ENCODE measurements around the gene MTNR1A. TPM values are rescaled to one million over a fixed set of nuclear protein-coding genes. Genes with fewer than 3 reads are reported as not detected.

MTNR1A gene
- total RNA-seq, 2 donors from 2014 or later: 0.62 to 1.6 TPM

GRCh38 chr4:186557061-186557460 is 1.7 kb upstream of the MTNR1A start:
- Mint-ChIP-seq H3K4me1 (peaks cover 6% of the 10 kb centered on the region), H3K36me3 (ENCODE audit: low read depth) (no peaks in the 10 kb centered on the region), H3K9me3 (no peaks in the 10 kb centered on the region), H3K27me3 (ENCODE audit: insufficient read depth) (peaks cover 2% of the 10 kb centered on the region), H3K4me3 (no peak overlapping the region), H3K27ac (no peak overlapping the region)
- Histone ChIP-seq H3K4me1 (ENCODE audit: control insufficient read depth, insufficient read depth, low read length) (no peaks in the 10 kb centered on the region), H3K27ac (ENCODE audit: low read depth, low read length) (no peak overlapping the region), H3K27me3 (ENCODE audit: control insufficient read depth, insufficient read depth, low read length, poor library complexity, severe bottlenecking) (no peaks in the 10 kb centered on the region), H3K4me3 (ENCODE audit: low read length) (no peak overlapping the region), H3K36me3 (ENCODE audit: control insufficient read depth, insufficient read depth, low read length) (no peaks in the 10 kb centered on the region), H3K9me3 (ENCODE audit: control insufficient read depth, low read length) (peaks cover 5% of the 10 kb centered on the region), H3K9ac (ENCODE audit: extremely low read depth, low read length, poor library complexity, severe bottlenecking) (no peak overlapping the region)
- no peak for TF ChIP-seq CTCF (conservative IDR thresholded peaks at IDR 0.05)
- peak; percentile 24 for DNase-seq
- 87 to 88% methylated on average over 5 to 7 of the region's 7 CpGs for WGBS, 2 experiments (ENCODE audit: insufficient coverage in 1 of 2, insufficient read length in 1 of 2)

- Histone ChIP-seq H3K27me3 (ENCODE audit: control insufficient read depth, insufficient read depth, low read length, poor library complexity, severe bottlenecking) (no peaks in the 10 kb centered on the region), H3K4me3 (ENCODE audit: low read length) (peak overlapping the region; percentile 84), H3K36me3 (ENCODE audit: control insufficient read depth, insufficient read depth, low read length) (no peaks in the 10 kb centered on the region), H3K9ac (ENCODE audit: extremely low read depth, low read length, poor library complexity, severe bottlenecking) (peak overlapping the region; percentile 23), H3K4me1 (ENCODE audit: control insufficient read depth, insufficient read depth, low read length) (no peaks in the 10 kb centered on the region), H3K9me3 (ENCODE audit: control insufficient read depth, low read length) (no peaks in the 10 kb centered on the region), H3K27ac (ENCODE audit: low read depth, low read length) (no peak overlapping the region)
- Mint-ChIP-seq H3K9me3 (no peaks in the 10 kb centered on the region), H3K4me1 (peaks cover 6% of the 10 kb centered on the region), H3K27me3 (ENCODE audit: insufficient read depth) (peaks cover 4% of the 10 kb centered on the region), H3K4me3 (peak overlapping the region; percentile 62), H3K27ac (peak overlapping the region; percentile 31), H3K36me3 (ENCODE audit: low read depth) (no peaks in the 10 kb centered on the region)
- WGBS, 2 experiments (ENCODE audit: insufficient coverage in 1 of 2, insufficient read length in 1 of 2): 25 to 33% methylated on average over 11 to 12 of the region's 12 CpGs
- DNase-seq: peak; percentile 85
- peak; percentile 73 for TF ChIP-seq CTCF (conservative IDR thresholded peaks at IDR 0.05)
Measured at GRCh38 chr4:186554539-186554913, 841 bp downstream of the MTNR1A start.

GRCh38 chr4:186553717-186554116 is 1.6 kb downstream of the MTNR1A start:
- Mint-ChIP-seq H3K27me3 (ENCODE audit: insufficient read depth) (peaks cover 4% of the 10 kb centered on the region), H3K4me1 (peaks cover 6% of the 10 kb centered on the region), H3K9me3 (no peaks in the 10 kb centered on the region), H3K27ac (no peak overlapping the region), H3K36me3 (ENCODE audit: low read depth) (no peaks in the 10 kb centered on the region), H3K4me3 (peak overlapping the region; percentile 62)
- H3K27me3 ChIP-seq (ENCODE audit: control insufficient read depth, insufficient read depth, low read length, poor library complexity, severe bottlenecking): no peaks in the 10 kb centered on the region
- peak overlapping the region; percentile 84 for H3K4me3 ChIP-seq (ENCODE audit: low read length)
- H3K27ac ChIP-seq (ENCODE audit: low read depth, low read length): no peak overlapping the region
- no peak overlapping the region for H3K9ac ChIP-seq (ENCODE audit: extremely low read depth, low read length, poor library complexity, severe bottlenecking)
- 79 to 80% methylated on average over 12 to 13 of the region's 13 CpGs for WGBS, 2 experiments (ENCODE audit: insufficient coverage in 1 of 2, insufficient read length in 1 of 2)
- no peaks in the 10 kb centered on the region for H3K36me3 ChIP-seq (ENCODE audit: control insufficient read depth, insufficient read depth, low read length)
- no peak for TF ChIP-seq CTCF (conservative IDR thresholded peaks at IDR 0.05)
- H3K9me3 ChIP-seq (ENCODE audit: control insufficient read depth, low read length): no peaks in the 10 kb centered on the region
- peak; percentile 63 for DNase-seq
- H3K4me1 ChIP-seq (ENCODE audit: control insufficient read depth, insufficient read depth, low read length): no peaks in the 10 kb centered on the region

Measured in endodermal cell (in vitro differentiated cells).